HepG2 (cell line): ENCODE measurements around the gene SFTA2. TPM values are rescaled to one million over a fixed set of nuclear protein-coding genes. Genes with fewer than 3 reads are reported as not detected.

Experiments
- ARHGAP35 ChIP-seq: sonication (generic); formaldehyde crosslinking; IDR thresholded peaks from 2 replicates; pipeline ENCODE4 v1.9.0; 2022; ENCODE audit warnings: mild to moderate bottlenecking, inconsistent platforms, moderate library complexity, missing genetic modification reagents, borderline replicate concordance
- ETV5 ChIP-seq: IDR thresholded peaks from 2 replicates; pipeline ENCODE4 v1.6.1; 2018; ENCODE audit warnings: missing biosample characterization, missing genetic modification reagents, inconsistent platforms, borderline replicate concordance
- FIP1L1 ChIP-seq: fragments of 200-400 bp; formaldehyde crosslinking; IDR thresholded peaks from 2 replicates; pipeline ENCODE4 v1.6.1; 2018; ENCODE audit warnings: low read depth, mild to moderate bottlenecking, low read length, moderate library complexity, borderline replicate concordance; ENCODE audit not compliant: insufficient read depth
- HOXA7 ChIP-seq: sonication (generic); formaldehyde crosslinking; IDR thresholded peaks from 2 replicates; pipeline ENCODE4 v1.8.1; 2022; ENCODE audit warnings: mild to moderate bottlenecking, missing genetic modification reagents, moderate library complexity
- MAFG ChIP-seq: sonication (generic); formaldehyde crosslinking; IDR thresholded peaks from 2 replicates; pipeline ENCODE4 v1.5.1; 2020; ENCODE audit warnings: mild to moderate bottlenecking, missing genetic modification reagents
- MLX ChIP-seq: IDR thresholded peaks from 2 replicates; pipeline ENCODE4 v1.6.1; 2016
- MYC ChIP-seq: sonication (generic); formaldehyde crosslinking; IDR thresholded peaks from 2 replicates; pipeline ENCODE4 v1.9.0; 2021; ENCODE audit warnings: missing genetic modification reagents, borderline replicate concordance
- NR1H2 ChIP-seq: sonication (generic); formaldehyde crosslinking; IDR thresholded peaks from 2 replicates; pipeline ENCODE4 v1.8.1; 2022; ENCODE audit warnings: low read depth, missing genetic modification reagents, borderline replicate concordance
- PHF8 ChIP-seq: sonication (generic); formaldehyde crosslinking; IDR thresholded peaks from 2 replicates; pipeline ENCODE4 v1.5.0; 2020; ENCODE audit warnings: missing genetic modification reagents
- REL ChIP-seq: sonication (generic); formaldehyde crosslinking; conservative IDR thresholded peaks from 2 replicates; pipeline ENCODE4 v1.8.0; 2022; ENCODE audit warnings: mild to moderate bottlenecking, missing genetic modification reagents, moderate library complexity
- SNAPC5 ChIP-seq: sonication (generic); formaldehyde crosslinking; IDR thresholded peaks from 2 replicates; pipeline ENCODE4 v1.8.1; 2023; ENCODE audit warnings: mild to moderate bottlenecking, missing genetic modification reagents, borderline replicate concordance
- TCF12 ChIP-seq, 2 experiments: fragments of 450-650 bp in 1 of 2; sonication (generic) in 1 of 2; formaldehyde crosslinking in 1 of 2; IDR thresholded peaks; 2 replicates each; pipeline versions ENCODE4 v1.6.1 to v1.8.0; 2017 to 2022; ENCODE audit warnings: antibody characterized with exemption in 1 of 2, mild to moderate bottlenecking in 1 of 2, missing genetic modification reagents in 1 of 2, moderate library complexity in 1 of 2
- ZBTB49 ChIP-seq: sonication (generic); formaldehyde crosslinking; IDR thresholded peaks from 2 replicates; pipeline ENCODE4 v1.4.0; 2020; ENCODE audit warnings: missing genetic modification reagents, borderline replicate concordance
- ZNF10 ChIP-seq: sonication (generic); formaldehyde crosslinking; IDR thresholded peaks from 2 replicates; pipeline ENCODE4 v1.4.0; 2020; ENCODE audit warnings: mild to moderate bottlenecking, low read depth, missing genetic modification reagents, borderline replicate concordance
- ZNF253 ChIP-seq: sonication (generic); formaldehyde crosslinking; IDR thresholded peaks from 2 replicates; pipeline ENCODE4 v1.8.0; 2022; ENCODE audit warnings: mild to moderate bottlenecking, missing genetic modification reagents, borderline replicate concordance
- ZNF33B ChIP-seq: sonication (generic); formaldehyde crosslinking; IDR thresholded peaks from 2 replicates; pipeline ENCODE4 v1.5.1; 2020; ENCODE audit warnings: mild to moderate bottlenecking, missing genetic modification reagents
- ZNF510 ChIP-seq: sonication (generic); formaldehyde crosslinking; IDR thresholded peaks from 2 replicates; pipeline ENCODE4 v1.4.0; 2020; ENCODE audit warnings: low read depth, mild to moderate bottlenecking, missing genetic modification reagents
- ZNF564 ChIP-seq: sonication (generic); formaldehyde crosslinking; IDR thresholded peaks from 2 replicates; pipeline ENCODE4 v1.8.1; 2023; ENCODE audit warnings: mild to moderate bottlenecking, missing genetic modification reagents
- ZNF674 ChIP-seq: sonication (generic); formaldehyde crosslinking; IDR thresholded peaks from 2 replicates; pipeline ENCODE4 v1.5.0; 2020; ENCODE audit warnings: low read depth, mild to moderate bottlenecking, missing genetic modification reagents
- ZNF768 ChIP-seq: sonication (generic); formaldehyde crosslinking; IDR thresholded peaks from 2 replicates; pipeline ENCODE4 v1.4.0; 2020; ENCODE audit warnings: missing genetic modification reagents
- polyA plus RNA-seq, 8 experiments: library from polyadenylated mRNA; depleted of rRNA in 3 of 8; stranded (reverse) in 7 of 8; unstranded in 1 of 8; fragments of >200 nt; fragmentation: Illumina TruSeq in 4 of 8; extraction: Trizol in 4 of 8; gene quantifications; 2 replicates each; pipeline versions ENCODE4 v1.2.1 to v1.2.3, GENCODE V29; 2011 to 2016; ENCODE audit warnings: low read depth in 4 of 8, missing spikeins in 1 of 8, mixed read lengths in 1 of 8; ENCODE audit not compliant: insufficient read depth in 1 of 8
- total RNA-seq, 5 experiments: library from RNA; depleted of rRNA; stranded (reverse); fragments of >200 nt; fragmentation: Illumina TruSeq; extraction: Trizol; gene quantifications; 2 replicates each; pipeline ENCODE4 v1.2.3, GENCODE V29; 2016; ENCODE audit warnings: low read depth in 1 of 5
- TF ChIP-seq, protein P1 (sequence below): sonication (generic); IDR thresholded peaks from 2 replicates; pipeline ENCODE4 v1.6.1; 2016; ENCODE audit warnings: low read depth, borderline replicate concordance
- TF ChIP-seq, protein P2 (sequence below): sonication (generic); formaldehyde crosslinking; IDR thresholded peaks from 2 replicates; pipeline ENCODE4 v1.8.0; 2022; ENCODE audit warnings: missing genetic modification reagents, mild to moderate bottlenecking, borderline replicate concordance

Gene SFTA2
- total and polyA plus RNA-seq, 2 of the 13 experiments (the other 11 are each of a cell fraction or from before 2014, with no cell fraction given) = not detected

DNA sequence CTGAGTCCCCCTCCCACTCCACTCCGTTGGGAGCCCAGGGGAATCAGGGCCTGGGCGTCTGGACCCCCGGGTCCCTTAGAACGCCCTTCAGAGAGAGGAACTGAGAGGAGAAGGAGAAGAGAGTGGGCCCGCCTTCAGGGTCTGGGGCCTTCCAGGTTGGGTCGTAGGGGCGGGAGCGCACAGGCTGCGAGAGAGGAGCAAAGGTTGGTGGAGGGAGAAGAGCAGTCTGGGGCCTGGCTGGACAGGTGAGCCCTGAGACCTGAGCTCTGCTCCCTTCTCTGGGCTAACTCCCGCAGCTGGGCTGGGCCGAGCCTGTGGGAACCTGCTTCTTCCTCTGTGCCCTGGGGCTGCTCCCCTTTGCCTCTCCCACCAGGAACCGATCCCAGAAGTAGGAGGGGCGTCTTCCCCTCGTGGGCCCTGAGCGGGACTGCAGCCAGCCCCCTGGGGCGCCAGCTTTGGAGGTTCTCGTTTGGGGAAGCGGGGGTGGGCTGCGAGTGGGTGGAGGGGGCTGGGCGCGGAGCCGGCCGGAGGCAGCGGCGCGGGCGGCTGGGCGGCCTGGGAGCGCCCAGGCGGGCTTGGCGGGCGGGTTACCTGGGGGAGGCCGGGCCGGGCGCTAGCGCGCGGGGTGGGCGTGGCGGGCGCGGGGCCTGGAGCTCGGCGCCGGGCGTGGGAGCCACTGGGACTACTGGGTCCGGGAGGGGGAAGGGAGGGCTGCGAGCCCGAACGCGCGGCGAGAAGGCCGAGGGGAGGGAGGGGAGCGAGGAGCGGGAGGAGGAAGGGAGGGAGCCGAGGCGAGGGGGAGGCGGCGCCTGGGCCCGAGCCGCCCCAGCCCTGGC is 48.1 kb downstream of the SFTA2 start, which contains the start of gene DDR1 (continued):
- TF ChIP-seq MYC (CRISPR knock-in tag) = 0 out of 2 replicates have a peak, but pooled peaks have one; percentile 34
- no peak for TF ChIP-seq ETV5 (CRISPR knock-in tag)
- TF ChIP-seq TCF12 (IDR thresholded peaks at IDR 0.05) = no peak
- TF ChIP-seq TCF12 (CRISPR knock-in tag; IDR thresholded peaks at IDR 0.05) = no peak
- TF ChIP-seq, protein P1, sequence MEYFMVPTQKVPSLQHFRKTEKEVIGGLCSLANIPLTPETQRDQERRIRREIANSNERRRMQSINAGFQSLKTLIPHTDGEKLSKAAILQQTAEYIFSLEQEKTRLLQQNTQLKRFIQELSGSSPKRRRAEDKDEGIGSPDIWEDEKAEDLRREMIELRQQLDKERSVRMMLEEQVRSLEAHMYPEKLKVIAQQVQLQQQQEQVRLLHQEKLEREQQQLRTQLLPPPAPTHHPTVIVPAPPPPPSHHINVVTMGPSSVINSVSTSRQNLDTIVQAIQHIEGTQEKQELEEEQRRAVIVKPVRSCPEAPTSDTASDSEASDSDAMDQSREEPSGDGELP = no peak; the same call in 1 of the 2 replicates
- no peak for TF ChIP-seq ZNF674 (CRISPR knock-in tag)
- no peak for TF ChIP-seq ZNF10 (CRISPR knock-in tag)
- no peak for TF ChIP-seq NR1H2 (CRISPR knock-in tag)
- no peak for TF ChIP-seq MAFG (CRISPR knock-in tag)
- TF ChIP-seq REL = no peak
- TF ChIP-seq SNAPC5 = 0 out of 2 replicates have a peak, but pooled peaks have one; percentile 12
- TF ChIP-seq, protein P2, sequence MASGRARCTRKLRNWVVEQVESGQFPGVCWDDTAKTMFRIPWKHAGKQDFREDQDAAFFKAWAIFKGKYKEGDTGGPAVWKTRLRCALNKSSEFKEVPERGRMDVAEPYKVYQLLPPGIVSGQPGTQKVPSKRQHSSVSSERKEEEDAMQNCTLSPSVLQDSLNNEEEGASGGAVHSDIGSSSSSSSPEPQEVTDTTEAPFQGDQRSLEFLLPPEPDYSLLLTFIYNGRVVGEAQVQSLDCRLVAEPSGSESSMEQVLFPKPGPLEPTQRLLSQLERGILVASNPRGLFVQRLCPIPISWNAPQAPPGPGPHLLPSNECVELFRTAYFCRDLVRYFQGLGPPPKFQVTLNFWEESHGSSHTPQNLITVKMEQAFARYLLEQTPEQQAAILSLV (CRISPR knock-in tag) = no peak; the same call in 1 of the 2 replicates
- no peak for TF ChIP-seq HOXA7 (CRISPR knock-in tag)
- no peak for TF ChIP-seq ZNF564 (CRISPR knock-in tag)
- TF ChIP-seq ZNF510 (CRISPR knock-in tag) = 0 out of 2 replicates have a peak, but pooled peaks have one; percentile 52
- peak; percentile 30; the same call in 1 of the 2 replicates for TF ChIP-seq ZNF768 (CRISPR knock-in tag)
- no peak; the same call in 1 of the 2 replicates for TF ChIP-seq ARHGAP35
- TF ChIP-seq PHF8 (CRISPR knock-in tag) = peak; percentile 61
- TF ChIP-seq FIP1L1 = no peak
- TF ChIP-seq ZBTB49 (CRISPR knock-in tag) = no peak
- TF ChIP-seq ZNF253 (CRISPR knock-in tag) = no peak
- no peak for TF ChIP-seq MLX (CRISPR knock-in tag)
- TF ChIP-seq ZNF33B = no peak; the same call in 1 of the 2 replicates
